ENCODE data around the gene TLE2. TPM values are rescaled to one million over a fixed set of nuclear protein-coding genes. Genes with fewer than 3 reads are reported as not detected.

TLE2 gene
- total RNA-seq, 1 donor = 1.7 TPM

- TF ChIP-seq CTCF (IDR thresholded peaks at IDR 0.05; ENCODE audit: insufficient read depth, low read depth, low read length) = no peak
- no peak overlapping the region for H3K4me3 ChIP-seq (ENCODE audit: low read depth, low read length)
- DNase-seq (ENCODE audit: low read depth) = no peak
Observed at GRCh38 chr19:3048190-3048533, 19.1 kb upstream of the TLE2 start.

GRCh38 chr19:3047496-3048189, 18.6 kb upstream of the TLE2 start:
- H3K4me3 ChIP-seq (ENCODE audit: low read depth, low read length) = peak overlapping the region; percentile 47
- DNase-seq (ENCODE audit: low read depth) = peak; percentile 93
- no peak for TF ChIP-seq CTCF (IDR thresholded peaks at IDR 0.05; ENCODE audit: insufficient read depth, low read depth, low read length)

- DNase-seq (ENCODE audit: low read depth) = peak; percentile 38
- TF ChIP-seq CTCF (IDR thresholded peaks at IDR 0.05; ENCODE audit: insufficient read depth, low read depth, low read length) = no peak
- H3K4me3 ChIP-seq (ENCODE audit: low read depth, low read length) = peak overlapping the region; percentile 47
Observed at GRCh38 chr19:3046698-3047495, 17.8 kb upstream of the TLE2 start.

GRCh38 chr19:3045885-3046697, 17.0 kb upstream of the TLE2 start:
- DNase-seq (ENCODE audit: low read depth) = no peak
- no peak overlapping the region for H3K4me3 ChIP-seq (ENCODE audit: low read depth, low read length)
- TF ChIP-seq CTCF (IDR thresholded peaks at IDR 0.05; ENCODE audit: insufficient read depth, low read depth, low read length) = no peak

GRCh38 chr19:3045191-3045590, 16.1 kb upstream of the TLE2 start:
- TF ChIP-seq CTCF (IDR thresholded peaks at IDR 0.05; ENCODE audit: insufficient read depth, low read depth, low read length) = no peak
- DNase-seq (ENCODE audit: low read depth) = no peak
- H3K4me3 ChIP-seq (ENCODE audit: low read depth, low read length) = no peak overlapping the region

- no peak overlapping the region for H3K4me3 ChIP-seq (ENCODE audit: low read depth, low read length)
- DNase-seq (ENCODE audit: low read depth) = no peak
- TF ChIP-seq CTCF (IDR thresholded peaks at IDR 0.05; ENCODE audit: insufficient read depth, low read depth, low read length) = no peak
Observed at GRCh38 chr19:3042621-3043267, 13.7 kb upstream of the TLE2 start.

Measured in fibroblast of villous mesenchyme (primary cell).